ENCODE measurements around the gene BTBD18.

BTBD18 gene

GRCh38 chr11:57793351-57794115 is 41.9 kb upstream of the BTBD18 start:
- POLR2A ChIA-PET, result no interaction called here
- CTCF ChIA-PET, result no interaction called here
- no peak for DNase-seq (ENCODE audit: extremely low spot score)
- TF ChIP-seq ELF4 (IDR thresholded peaks at IDR 0.05), result no peak
- TF ChIP-seq FOXM1 (IDR thresholded peaks at IDR 0.05; ENCODE audit: borderline replicate concordance), result no peak
- TF ChIP-seq SP1 (IDR thresholded peaks at IDR 0.05), result no peak
- no peak for TF ChIP-seq FOXA1 (IDR thresholded peaks at IDR 0.05)
- no peak for TF ChIP-seq CTBP1 (IDR thresholded peaks at IDR 0.05; ENCODE audit: borderline replicate concordance)
- TF ChIP-seq ZNF384 (IDR thresholded peaks at IDR 0.05), result no peak
- TF ChIP-seq BHLHE40 (IDR thresholded peaks at IDR 0.05; ENCODE audit: borderline replicate concordance), result no peak
- TF ChIP-seq LEF1 (IDR thresholded peaks at IDR 0.05; ENCODE audit: borderline replicate concordance), result no peak
- TF ChIP-seq ARNT (IDR thresholded peaks at IDR 0.05), result no peak
- TF ChIP-seq SUZ12 (IDR thresholded peaks at IDR 0.05), result no peak
- TF ChIP-seq PKNOX1 (IDR thresholded peaks at IDR 0.05), result no peak
- TF ChIP-seq TARDBP (IDR thresholded peaks at IDR 0.05), result no peak
- no peak for TF ChIP-seq NFRKB (IDR thresholded peaks at IDR 0.05)
- TF ChIP-seq FOXK2 (IDR thresholded peaks at IDR 0.05), result no peak
- TF ChIP-seq L3MBTL2 (conservative IDR thresholded peaks at IDR 0.05), result no peak
- TF ChIP-seq HDGF (IDR thresholded peaks at IDR 0.05; ENCODE audit: borderline replicate concordance), result no peak

GRCh38 chr11:57792870-57793269 is 41.3 kb upstream of the BTBD18 start:
- POLR2A ChIA-PET, result no interaction called here
- CTCF ChIA-PET, result no interaction called here
- DNase-seq (ENCODE audit: extremely low spot score), result no peak
- TF ChIP-seq SUZ12 (IDR thresholded peaks at IDR 0.05) (no peak), SP1 (IDR thresholded peaks at IDR 0.05) (no peak), BHLHE40 (IDR thresholded peaks at IDR 0.05; ENCODE audit: borderline replicate concordance) (no peak), ZNF384 (IDR thresholded peaks at IDR 0.05) (no peak), FOXA1 (IDR thresholded peaks at IDR 0.05) (no peak), CTBP1 (IDR thresholded peaks at IDR 0.05; ENCODE audit: borderline replicate concordance) (no peak), HDGF (IDR thresholded peaks at IDR 0.05; ENCODE audit: borderline replicate concordance) (no peak), ELF4 (IDR thresholded peaks at IDR 0.05) (no peak), PKNOX1 (IDR thresholded peaks at IDR 0.05) (no peak), FOXM1 (IDR thresholded peaks at IDR 0.05; ENCODE audit: borderline replicate concordance) (no peak), TARDBP (IDR thresholded peaks at IDR 0.05) (no peak), LEF1 (IDR thresholded peaks at IDR 0.05; ENCODE audit: borderline replicate concordance) (no peak)

DNA sequence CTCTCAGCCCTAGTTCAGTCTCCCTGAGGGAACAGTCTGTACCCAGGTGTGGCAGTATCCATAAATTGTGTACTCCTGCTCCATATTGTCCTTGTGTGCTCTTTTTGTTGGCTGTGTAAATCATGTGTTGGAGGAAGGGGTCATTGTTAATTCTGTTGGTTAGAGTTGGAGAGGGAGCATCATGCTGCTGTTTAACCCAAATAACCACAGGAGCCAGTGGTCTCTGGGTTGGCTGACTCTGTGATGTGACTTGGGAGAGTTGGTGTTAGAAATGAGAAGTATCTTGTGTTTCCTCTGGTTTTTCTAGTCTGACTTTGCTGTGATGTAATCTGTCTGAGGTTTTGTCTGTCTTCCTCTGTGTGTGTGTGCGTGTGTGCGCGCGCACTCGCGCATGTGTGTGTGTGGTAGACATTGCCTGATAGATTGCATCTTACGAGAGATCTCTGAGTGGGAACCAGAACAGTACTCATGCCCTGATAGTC is 40.5 kb upstream of the BTBD18 start:
- no peak for DNase-seq (ENCODE audit: extremely low spot score)
- CTCF ChIA-PET, result no interaction called here

GRCh38 chr11:57791321-57792059 is 39.9 kb upstream of the BTBD18 start:
- ChIA-PET POLR2A (no interaction called here), CTCF (no interaction called here)
- no peak for DNase-seq (ENCODE audit: extremely low spot score)
- TF ChIP-seq FOXK2 (IDR thresholded peaks at IDR 0.05) (no peak), HDGF (IDR thresholded peaks at IDR 0.05; ENCODE audit: borderline replicate concordance) (no peak), L3MBTL2 (conservative IDR thresholded peaks at IDR 0.05) (no peak), TARDBP (IDR thresholded peaks at IDR 0.05) (no peak), SUZ12 (IDR thresholded peaks at IDR 0.05) (no peak), NFRKB (IDR thresholded peaks at IDR 0.05) (no peak), LEF1 (IDR thresholded peaks at IDR 0.05; ENCODE audit: borderline replicate concordance) (no peak), BHLHE40 (IDR thresholded peaks at IDR 0.05; ENCODE audit: borderline replicate concordance) (no peak), PKNOX1 (IDR thresholded peaks at IDR 0.05) (no peak), FOXA1 (IDR thresholded peaks at IDR 0.05) (no peak)

More for the DNA sequence above, 40.5 kb upstream of the BTBD18 start:
- TF ChIP-seq LEF1 (IDR thresholded peaks at IDR 0.05; ENCODE audit: borderline replicate concordance) (no peak), HDGF (IDR thresholded peaks at IDR 0.05; ENCODE audit: borderline replicate concordance) (no peak), ARNT (IDR thresholded peaks at IDR 0.05) (no peak), BHLHE40 (IDR thresholded peaks at IDR 0.05; ENCODE audit: borderline replicate concordance) (no peak), SUZ12 (IDR thresholded peaks at IDR 0.05) (no peak), L3MBTL2 (conservative IDR thresholded peaks at IDR 0.05) (no peak), NFRKB (IDR thresholded peaks at IDR 0.05) (no peak), FOXM1 (IDR thresholded peaks at IDR 0.05; ENCODE audit: borderline replicate concordance) (no peak)
- POLR2A ChIA-PET, result no interaction called here

- no peak for TF ChIP-seq HDGF (IDR thresholded peaks at IDR 0.05; ENCODE audit: borderline replicate concordance)
- no peak for TF ChIP-seq ZNF384 (IDR thresholded peaks at IDR 0.05)
- no peak for TF ChIP-seq PKNOX1 (IDR thresholded peaks at IDR 0.05)
- TF ChIP-seq SP1 (IDR thresholded peaks at IDR 0.05), result no peak
- no peak for TF ChIP-seq NFRKB (IDR thresholded peaks at IDR 0.05)
- TF ChIP-seq FOXK2 (IDR thresholded peaks at IDR 0.05), result no peak
- TF ChIP-seq SUZ12 (IDR thresholded peaks at IDR 0.05), result no peak
- no peak for TF ChIP-seq CTBP1 (IDR thresholded peaks at IDR 0.05; ENCODE audit: borderline replicate concordance)
- TF ChIP-seq FOXA1 (IDR thresholded peaks at IDR 0.05), result no peak
- no peak for TF ChIP-seq LEF1 (IDR thresholded peaks at IDR 0.05; ENCODE audit: borderline replicate concordance)
- TF ChIP-seq BHLHE40 (IDR thresholded peaks at IDR 0.05; ENCODE audit: borderline replicate concordance), result no peak
- TF ChIP-seq TARDBP (IDR thresholded peaks at IDR 0.05), result no peak
- no peak for TF ChIP-seq L3MBTL2 (conservative IDR thresholded peaks at IDR 0.05)
- no peak for TF ChIP-seq ARNT (IDR thresholded peaks at IDR 0.05)
- TF ChIP-seq FOXM1 (IDR thresholded peaks at IDR 0.05; ENCODE audit: borderline replicate concordance), result no peak
- no peak for TF ChIP-seq ELF4 (IDR thresholded peaks at IDR 0.05)
- DNase-seq (ENCODE audit: extremely low spot score), result no peak
- ChIA-PET CTCF (no interaction called here), POLR2A (no interaction called here)
Measured at GRCh38 chr11:57788703-57789088, 37.1 kb upstream of the BTBD18 start.

All from HEK293T (cell line).